Smooth muscle cell of the umbilical artery (primary cell): Measurements from ENCODE around the gene CCDC167. TPM values are rescaled to one million over a fixed set of nuclear protein-coding genes. Genes with fewer than 3 reads are reported as not detected.

ENCODE experiments used
- total RNA-seq: library from RNA; depleted of rRNA; stranded (reverse); fragments of >200 nt; gene quantifications from 2 replicates; pipeline ENCODE4 v1.2.3, GENCODE V29; 2014

CCDC167 gene
- total RNA-seq: 16.2 and 39.8 TPM in 2 replicates

GRCh38 chr6:37499433-37500293 is at the start of gene CCDC167:
Gene CCDC167, minus strand, starts transcription at chr6:37499893. Its CDS starts 30 bp downstream, at chr6:37499863.

Other genes with a start within 250 kb of the CCDC167 start
- gene TBC1D22B, start 242.1 kb downstream of the CCDC167 start, total RNA-seq: 5.6 and 8.9 TPM in 2 replicates
- 1.2 and 2.2 TPM in 2 replicates for gene TMEM217, start 241.7 kb downstream of the CCDC167 start, total RNA-seq
- gene RNF8, start 145.9 kb downstream of the CCDC167 start, total RNA-seq: 19.3 and 24.5 TPM in 2 replicates
- 36.8 and 43.6 TPM in 2 replicates for gene CMTR1, start 66.7 kb downstream of the CCDC167 start, total RNA-seq
- gene MDGA1, start 198.0 kb upstream of the CCDC167 start, total RNA-seq: 3.6 and 5.2 TPM in 2 replicates